HG03064 (cell line): ENCODE data around the gene DYNC1LI2.
"Not testable (repeated sequence)": the region's sequence is repeated elsewhere in the genome, so short reads cannot be mapped to it uniquely, and the experiment has no call there.

Experiments used
- ATAC-seq: cut with Tn5 transposase; IDR thresholded peaks from one replicate; pipeline ENCODE4 v1.9.1; 2021; ENCODE audit warnings: low read depth; ENCODE audit not compliant: unreplicated experiment

The DYNC1LI2 gene

GRCh38 chr16:66751303-66751991, at the start of gene DYNC1LI2:
Gene DYNC1LI2, minus strand, starts transcription at chr16:66751609. Its CDS starts 18 bp downstream, at chr16:66751591.
- peak; percentile 83 for ATAC-seq

DNA sequence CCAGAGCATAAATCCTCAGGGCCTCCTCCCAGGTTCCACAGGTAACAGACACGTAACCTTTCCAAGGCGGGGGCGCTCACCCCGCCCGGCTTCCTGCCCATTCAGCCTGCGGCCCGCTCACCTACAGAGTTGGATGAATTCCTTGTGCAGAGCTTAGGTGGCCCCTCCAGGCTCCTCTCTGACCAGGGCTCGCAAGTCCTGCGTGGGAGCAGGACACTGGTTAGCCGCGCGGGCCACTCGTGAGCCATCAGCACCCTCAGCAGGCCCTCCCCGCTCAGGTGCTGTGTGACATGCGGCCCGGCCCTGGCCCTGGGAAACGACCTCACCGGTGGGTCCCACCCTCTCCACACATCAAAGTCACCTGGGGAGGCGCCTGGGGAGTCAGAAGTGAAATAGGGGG, 49.4 kb upstream of the DYNC1LI2 start:
- no peak for ATAC-seq

DNA sequence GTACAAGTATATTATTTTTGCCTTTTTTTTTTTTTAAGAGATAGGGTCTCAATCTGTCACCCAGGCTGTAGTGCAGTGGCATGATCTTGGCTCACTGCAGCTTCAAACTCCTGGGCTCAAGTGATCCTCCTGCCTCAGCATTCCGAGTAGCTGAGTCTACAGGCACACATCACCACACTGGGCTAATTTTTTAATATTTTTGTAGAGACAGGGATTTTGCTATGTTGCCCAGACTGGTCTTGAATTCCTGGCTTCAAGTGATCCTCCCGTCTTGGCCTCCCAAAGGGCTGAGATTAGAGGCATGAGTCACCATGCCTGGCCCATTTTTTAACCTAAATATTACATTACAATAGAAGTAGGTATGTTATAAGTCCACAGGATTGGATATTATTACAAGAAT, 46.8 kb upstream of the DYNC1LI2 start:
- ATAC-seq: no peak

- ATAC-seq: not testable (repeated sequence)
Measured at GRCh38 chr16:66793984-66794383, 42.6 kb upstream of the DYNC1LI2 start.

DNA sequence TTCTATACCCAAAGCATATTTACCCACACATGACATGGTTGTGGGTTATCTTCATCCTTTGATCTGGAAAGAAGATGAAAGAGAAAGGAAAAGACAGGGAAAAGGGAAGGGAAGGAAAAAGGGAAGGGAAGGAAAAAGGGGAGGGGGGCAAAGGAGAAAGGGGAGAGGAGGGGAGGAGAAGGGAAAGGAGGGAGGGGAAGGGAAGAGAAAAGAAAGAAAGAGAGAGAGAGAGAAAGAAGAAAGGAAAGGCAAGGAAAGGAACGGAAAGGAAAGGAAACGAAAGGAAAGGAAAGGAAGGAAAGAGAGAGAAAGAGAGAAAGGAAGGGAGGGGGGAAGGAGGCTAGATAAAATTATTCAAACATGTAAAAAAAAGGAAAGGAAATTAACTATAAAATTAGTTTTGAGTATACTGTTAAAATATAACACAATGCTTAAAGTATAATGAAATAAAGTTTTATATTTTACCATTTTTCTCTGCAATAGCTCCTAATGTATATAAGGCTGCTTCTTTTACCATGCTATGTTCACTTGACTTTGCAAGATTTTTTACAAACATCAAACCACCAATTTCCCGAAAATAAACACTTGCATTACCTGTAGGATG, 38.8 kb upstream of the DYNC1LI2 start:
- no peak for ATAC-seq

DNA sequence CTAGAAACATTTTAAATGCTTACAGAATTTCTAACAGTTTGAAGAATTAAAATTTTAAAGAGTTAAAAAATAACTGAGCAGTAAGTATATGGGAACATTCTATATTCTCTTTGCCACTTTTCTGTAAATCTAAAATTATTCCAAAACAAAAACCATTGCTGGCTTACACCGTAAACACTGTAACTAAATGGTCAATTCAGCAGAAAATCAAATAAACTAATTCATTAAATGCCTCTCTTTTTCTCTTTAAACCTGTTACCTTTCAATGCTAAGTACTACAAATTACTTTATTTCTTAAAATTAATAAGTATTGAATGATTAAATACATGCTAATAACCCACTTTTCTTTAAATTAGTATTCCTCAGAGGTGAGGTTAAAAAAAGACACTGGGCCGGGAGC, 36.0 kb upstream of the DYNC1LI2 start:
- no peak for ATAC-seq

- ATAC-seq: no peak
Measured at GRCh38 chr16:66786551-66786950, 35.1 kb upstream of the DYNC1LI2 start.

GRCh38 chr16:66776457-66776856, 25.0 kb upstream of the DYNC1LI2 start:
- ATAC-seq: no peak

GRCh38 chr16:66774981-66775380, 23.6 kb upstream of the DYNC1LI2 start:
- no peak for ATAC-seq

DNA sequence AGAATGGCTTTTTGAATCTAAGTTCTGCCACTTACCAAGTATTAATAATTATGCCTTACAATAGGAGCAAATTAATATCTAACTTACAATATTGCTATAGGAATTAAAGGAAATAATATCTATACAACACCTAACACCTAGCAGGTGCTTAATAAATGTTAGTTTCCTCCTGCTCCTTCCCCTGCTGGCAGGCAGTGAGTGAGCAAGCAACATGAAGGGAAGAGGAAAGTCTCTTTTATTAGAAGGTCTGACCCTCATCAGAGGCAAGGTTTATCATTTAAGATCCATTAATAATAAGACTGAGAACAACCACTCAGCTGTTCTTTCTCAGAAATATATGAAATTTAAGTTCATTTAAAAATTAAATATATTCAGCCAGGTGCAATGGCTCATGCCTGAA, 6.7 kb upstream of the DYNC1LI2 start:
- ATAC-seq: no peak

DNA sequence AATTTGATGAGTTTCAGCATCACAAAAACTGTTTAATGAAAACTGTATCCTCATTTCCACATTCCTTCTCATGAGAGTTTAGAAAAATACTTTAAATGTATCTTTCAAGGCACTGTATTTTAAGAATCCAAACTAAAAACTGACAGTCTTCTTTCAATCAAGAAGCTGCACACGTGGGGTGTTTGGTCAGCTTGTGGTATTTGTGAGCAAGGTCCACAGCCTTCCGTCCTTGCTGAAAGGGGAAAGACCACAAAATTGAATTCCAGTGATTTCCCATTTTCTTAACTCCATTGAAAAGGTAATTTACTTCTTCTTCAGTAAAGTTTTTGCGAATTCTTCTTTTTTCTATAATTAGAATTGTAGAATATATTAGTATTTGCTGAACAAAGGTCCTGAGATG, 3.4 kb upstream of the DYNC1LI2 start:
- no peak for ATAC-seq

DNA sequence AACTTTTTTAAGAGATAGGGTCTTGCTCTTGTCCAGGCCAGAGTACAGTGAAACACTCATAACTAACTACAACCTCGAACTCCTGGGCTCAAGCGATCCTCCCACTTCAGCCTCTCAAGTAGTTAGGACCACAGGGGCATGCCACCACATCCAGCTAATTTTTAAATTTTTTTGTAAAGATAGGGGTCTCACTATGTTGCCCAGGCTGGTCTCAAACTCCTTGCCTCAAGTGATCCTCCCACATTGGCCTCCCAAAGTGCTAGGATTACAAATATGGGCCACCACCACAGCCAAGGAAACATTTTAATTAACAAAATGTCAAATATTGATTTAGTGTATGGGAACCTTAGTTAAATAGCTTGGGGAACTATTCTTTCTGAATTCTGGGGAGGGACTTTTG, 2.8 kb upstream of the DYNC1LI2 start:
- ATAC-seq: no peak

GRCh38 chr16:66752958-66753357, 1.5 kb upstream of the DYNC1LI2 start:
- no peak for ATAC-seq

DNA sequence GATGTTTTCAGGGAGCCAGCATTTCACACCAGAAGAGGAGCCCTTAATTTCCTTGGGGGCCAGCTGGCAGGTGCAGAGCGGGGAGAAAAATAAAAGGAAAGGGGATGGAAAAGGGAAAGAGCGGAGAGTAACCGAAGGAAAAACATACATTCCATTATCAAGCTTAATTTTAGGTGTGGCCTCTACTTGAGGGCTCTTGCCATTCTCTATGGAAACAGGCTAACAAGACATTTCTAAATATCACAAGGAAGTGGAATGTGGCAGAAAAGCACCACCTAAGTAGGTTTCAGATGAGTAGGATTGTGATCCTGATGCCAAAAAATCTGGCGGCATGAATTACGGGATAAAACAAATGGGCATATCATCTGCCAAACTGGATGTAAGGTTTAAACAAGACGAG, 970 bp upstream of the DYNC1LI2 start:
- ATAC-seq: no peak

DNA sequence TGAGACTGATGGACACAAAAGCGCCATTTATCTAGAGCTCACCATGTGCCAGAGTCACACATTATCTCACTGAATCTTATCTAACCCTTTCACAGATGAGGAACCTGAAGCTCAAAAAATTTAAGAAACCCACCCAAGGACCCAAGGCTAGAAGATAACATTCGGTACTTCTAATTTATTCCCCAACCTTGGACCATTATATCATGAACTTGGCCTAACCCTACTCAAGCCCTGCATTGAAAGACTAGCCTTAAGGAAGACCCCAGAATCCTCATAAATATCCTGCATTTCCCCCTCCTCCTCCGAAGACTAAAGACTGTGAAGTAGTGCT, 548 bp upstream of the DYNC1LI2 start:
- ATAC-seq: no peak

- ATAC-seq: no peak
Measured at GRCh38 chr16:66751053-66751302, 431 bp downstream of the DYNC1LI2 start.

DNA sequence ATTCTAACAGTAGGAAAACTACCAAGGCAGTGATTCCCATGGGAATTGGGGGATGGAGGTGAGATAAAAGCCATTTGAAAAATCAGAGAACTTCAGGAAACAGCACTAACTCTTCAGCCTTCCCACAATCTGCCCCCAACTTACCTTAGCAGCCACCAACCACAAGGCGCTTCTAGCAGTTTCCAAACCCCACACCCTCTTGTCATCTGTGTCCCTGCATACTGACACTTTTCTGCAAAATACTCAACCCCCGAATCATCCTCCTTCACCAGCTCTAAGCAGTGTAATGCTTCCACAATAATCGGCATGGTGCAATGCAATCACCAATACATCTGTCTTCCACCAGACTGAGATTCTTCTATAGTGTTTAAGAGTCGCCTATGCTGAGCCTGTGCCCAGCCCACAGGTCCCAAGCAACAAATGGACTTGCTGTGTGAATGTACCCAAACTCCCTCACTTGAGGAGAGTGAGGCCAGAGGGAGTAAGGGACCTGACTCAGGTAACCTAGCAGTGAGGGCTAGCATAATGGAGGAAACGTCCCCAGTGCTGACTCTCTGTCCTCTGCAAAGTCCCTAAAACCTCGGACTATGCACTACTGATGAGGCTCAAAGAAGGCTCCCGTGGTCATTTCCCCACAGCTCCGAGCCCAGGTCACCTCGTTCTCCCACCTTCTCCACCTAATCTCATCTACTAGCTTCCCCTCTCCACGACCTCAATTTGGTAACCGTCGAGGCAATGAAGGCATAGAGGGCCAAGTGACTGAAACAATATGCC, 943 bp downstream of the DYNC1LI2 start:
- no peak for ATAC-seq

GRCh38 chr16:66746682-66747081, 4.7 kb downstream of the DYNC1LI2 start:
- peak; percentile 46 for ATAC-seq

- ATAC-seq: no peak
Measured at GRCh38 chr16:66746048-66746447, 5.4 kb downstream of the DYNC1LI2 start.

DNA sequence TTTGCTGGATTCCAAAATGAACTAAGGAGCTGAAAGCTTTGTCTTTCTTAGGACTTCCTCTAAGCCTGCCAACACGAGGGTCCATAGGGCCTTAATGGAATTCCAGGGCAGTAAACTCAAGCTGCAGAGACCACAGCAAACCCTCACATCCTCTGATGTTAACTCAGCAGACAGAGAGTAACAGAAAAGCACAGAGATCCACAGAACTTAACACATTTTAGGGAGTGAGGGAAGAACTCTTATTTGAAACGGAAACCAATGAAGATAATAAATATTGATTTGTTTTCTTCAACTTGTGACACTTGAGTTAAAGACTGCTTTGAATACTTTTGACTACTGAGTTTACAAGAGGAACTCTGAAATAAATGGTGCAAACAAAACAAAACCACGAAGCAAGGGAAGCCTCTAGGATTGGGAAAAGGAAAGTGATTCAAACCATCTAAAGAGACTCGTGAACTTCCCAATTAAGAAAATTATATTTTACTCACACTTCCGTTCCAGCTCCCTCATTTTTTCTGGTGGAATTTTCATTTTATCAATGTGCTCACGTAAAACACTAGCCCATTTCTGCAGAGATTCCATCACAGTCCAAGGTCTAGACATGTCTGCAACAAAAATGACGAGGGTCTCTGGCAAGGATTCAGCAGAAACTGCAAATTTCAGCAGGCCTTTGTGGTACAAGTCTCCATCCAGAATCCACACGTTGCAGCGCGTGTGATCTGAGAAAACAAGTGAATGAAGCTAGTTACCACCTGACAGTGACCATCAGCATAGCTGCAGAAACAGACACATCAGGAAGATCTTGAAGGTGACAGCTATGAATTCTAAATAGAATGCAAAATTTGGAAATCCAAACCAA, 9.2 kb downstream of the DYNC1LI2 start:
- ATAC-seq: no peak

- no peak for ATAC-seq
Measured at GRCh38 chr16:66741169-66741900, 10.1 kb downstream of the DYNC1LI2 start.
